SK-N-SH (cell line): ENCODE measurements around the gene NEURL1. TPM values are rescaled to one million over a fixed set of nuclear protein-coding genes. Genes with fewer than 3 reads are reported as not detected.
"Not testable (repeated sequence)": the region's sequence is repeated elsewhere in the genome, so short reads cannot be mapped to it uniquely, and the experiment has no call there.

ENCODE experiments used
- CTCF ChIA-PET: fragments of 300-600, 350-600 bp; formaldehyde crosslinking; extraction: SDS; loops from one replicate; lab custom pipeline; 2021; lab: Yijun Ruan, JAX
- POLR2A ChIA-PET: fragments of 350-600 bp; sonication (Branson Sonifier 250); formaldehyde crosslinking; extraction: SDS; loops from one replicate; lab custom pipeline; 2020; ENCODE audit warnings: antibody characterized with exemption, inconsistent platforms; lab: Yijun Ruan, JAX
- DNase-seq: peaks from one replicate; pipeline ENCODE4 v3.0.0; 2012
- H2AFZ ChIP-seq: fragments of 200-600 bp; sonication (generic); 2 replicates; pipeline ENCODE4 v1.8.1; 2016; ENCODE audit warnings: antibody characterized with exemption, mild to moderate bottlenecking, low read depth
- H3F3A ChIP-seq: fragments of 200-600 bp; sonication (generic); replicated peaks from 2 replicates; pipeline ENCODE3; 2016; ENCODE audit warnings: antibody characterized with exemption, mild to moderate bottlenecking; ENCODE audit not compliant: insufficient read depth
- H3K27ac ChIP-seq, 2 experiments: fragments of 200-500 bp in 1 of 2; fragments of 200-600 bp in 1 of 2; sonication (Bioruptor generic) in 1 of 2; sonication (generic), shearing (Covaris generic) in 1 of 2; 2 replicates each; pipeline versions ENCODE4 v1.5.1 to v1.6.1; 2014 to 2016; ENCODE audit warnings: low read depth in 2 of 2, inconsistent platforms in 1 of 2, low read length in 1 of 2, mild to moderate bottlenecking in 1 of 2, mixed read lengths in 1 of 2
- H3K27me3 ChIP-seq: fragments of 200-600 bp; sonication (generic), shearing (Covaris generic); 2 replicates; pipeline ENCODE4 v1.6.1; 2016; ENCODE audit warnings: mixed run types; ENCODE audit not compliant: insufficient read depth
- H3K36me3 ChIP-seq, 2 experiments: fragments of 200-500 bp in 1 of 2; fragments of 200-600 bp in 1 of 2; sonication (Bioruptor generic) in 1 of 2; sonication (generic) in 1 of 2; replicated peaks in 1 of 2; 2 replicates each; pipeline versions ENCODE3 to v1.5.1; 2014 to 2016; ENCODE audit warnings: low read length in 1 of 2, mild to moderate bottlenecking in 1 of 2; ENCODE audit not compliant: insufficient read depth in 2 of 2, control insufficient read depth in 1 of 2
- H3K4me1 ChIP-seq, 2 experiments: fragments of 200-500 bp in 1 of 2; fragments of 200-600 bp in 1 of 2; sonication (Bioruptor generic) in 1 of 2; sonication (generic), shearing (Covaris generic) in 1 of 2; 2 replicates each; pipeline versions ENCODE4 v1.5.1 to v1.6.1; 2014 to 2016; ENCODE audit warnings: low read depth in 1 of 2, low read length in 1 of 2, mixed run types in 1 of 2; ENCODE audit not compliant: insufficient read depth in 2 of 2, control insufficient read depth in 1 of 2
- H3K4me2 ChIP-seq: fragments of 200-600 bp; sonication (generic), shearing (Covaris generic); 2 replicates; pipeline ENCODE4 v1.6.1; 2017; ENCODE audit warnings: mixed run types
- H3K4me3 ChIP-seq, 2 experiments: fragments of 200-500 bp in 1 of 2; fragments of 200-600 bp in 1 of 2; sonication (Bioruptor generic) in 1 of 2; sonication (generic), shearing (Covaris generic) in 1 of 2; 2 replicates each; pipeline versions ENCODE4 v1.5.1 to v1.8.1; 2014 to 2016; ENCODE audit warnings: low read depth in 2 of 2, inconsistent platforms in 1 of 2, low read length in 1 of 2, mild to moderate bottlenecking in 1 of 2, mixed read lengths in 1 of 2, moderate library complexity in 1 of 2
- H3K79me2 ChIP-seq: fragments of 200-600 bp; sonication (generic); 2 replicates; pipeline ENCODE4 v1.8.1; 2017; ENCODE audit warnings: mild to moderate bottlenecking; ENCODE audit not compliant: insufficient read depth
- H3K9ac ChIP-seq: fragments of 200-600 bp; sonication (generic); 2 replicates; pipeline ENCODE4 v1.6.1; 2017; ENCODE audit warnings: mixed run types
- H3K9me2 ChIP-seq: fragments of 200-600 bp; sonication (generic); 2 replicates; pipeline ENCODE4 v1.6.1; 2017; ENCODE audit warnings: mixed run types
- H3K9me3 ChIP-seq: fragments of 200-600 bp; sonication (generic); 2 replicates; pipeline ENCODE4 v1.6.1; 2017; ENCODE audit warnings: mixed run types, mild to moderate bottlenecking, moderate library complexity
- H4K20me1 ChIP-seq: fragments of 200-600 bp; sonication (generic); 2 replicates; pipeline ENCODE4 v1.6.1; 2017; ENCODE audit warnings: mild to moderate bottlenecking, mixed run types; ENCODE audit not compliant: insufficient read depth
- CHD2 ChIP-seq: fragments of 150-350 bp; IDR thresholded peaks from 2 replicates; pipeline ENCODE4 v1.6.1; 2018; ENCODE audit warnings: low read length; ENCODE audit not compliant: partially characterized antibody
- GABPA ChIP-seq: IDR thresholded peaks from 2 replicates; pipeline ENCODE4 v1.4.0; 2012; ENCODE audit warnings: low read depth, mild to moderate bottlenecking
- NRF1 ChIP-seq: IDR thresholded peaks from 2 replicates; pipeline ENCODE4 v1.6.1; 2012; ENCODE audit warnings: low read depth, mild to moderate bottlenecking, low read length
- RAD21 ChIP-seq: IDR thresholded peaks from 2 replicates; pipeline ENCODE4 v1.6.1; 2012; ENCODE audit warnings: mild to moderate bottlenecking, low read length
- RCOR1 ChIP-seq: fragments of 150-350 bp; IDR thresholded peaks from 2 replicates; pipeline ENCODE4 v1.6.1; 2017; ENCODE audit warnings: antibody characterized with exemption, low read length
- SIN3A ChIP-seq: IDR thresholded peaks from 2 replicates; pipeline ENCODE4 v1.6.1; 2012; ENCODE audit warnings: low read depth, mild to moderate bottlenecking, low read length, moderate library complexity, borderline replicate concordance
- SMC3 ChIP-seq: IDR thresholded peaks from 2 replicates; pipeline ENCODE4 v1.6.1; 2012; ENCODE audit warnings: low read depth, low read length, improper control_type of control experiment
- ZBTB33 ChIP-seq: IDR thresholded peaks from 2 replicates; pipeline ENCODE4 v1.4.0; 2012; ENCODE audit warnings: low read depth, borderline replicate concordance
- WGBS: methylation state at CpG from one replicate; pipeline ENCODE4 v1.1.6; 2017; ENCODE audit warnings: low lambda C conversion rate; 5-methylcytosine and 5-hydroxymethylcytosine counted together
- polyA plus RNA-seq, 3 experiments: library from polyadenylated mRNA; depleted of rRNA; stranded (reverse); fragments of >200 nt; gene quantifications; 2 replicates each; pipeline ENCODE4 v1.2.3, GENCODE V29; 2012
- TF ChIP-seq, protein P1 (sequence below): IDR thresholded peaks from 2 replicates; pipeline ENCODE4 v1.4.0; 2012; ENCODE audit warnings: low read depth, borderline replicate concordance
- TF ChIP-seq, protein P2 (sequence below): fragments of 200-600 bp; sonication (generic); IDR thresholded peaks from 2 replicates; pipeline ENCODE4 v1.6.1; 2017; ENCODE audit warnings: antibody characterized with exemption, mild to moderate bottlenecking, moderate library complexity

The NEURL1 gene
- polyA plus RNA-seq, 1 of the 3 experiments (the other 2 are of a cell fraction), result 0.05 TPM

GRCh38 chr10:103605359-103606096 is 112.0 kb downstream of the NEURL1 start:
- no peak overlapping the region for H3K4me3 ChIP-seq
- no peaks in the 10 kb centered on the region for H3K36me3 ChIP-seq
- H3K9ac ChIP-seq, result no peak overlapping the region
- peak; percentile 79 for DNase-seq
- H3K9me2 ChIP-seq, result no peaks in the 10 kb centered on the region
- H4K20me1 ChIP-seq, result no peaks in the 10 kb centered on the region
- H3F3A ChIP-seq, result no peaks in the 10 kb centered on the region
- TF ChIP-seq RAD21 (peak; percentile 77), GABPA (no peak), CHD2 (no peak), SMC3 (peak; percentile 63), ZBTB33 (no peak), RCOR1 (no peak), SIN3A (no peak), NRF1 (no peak)
- TF ChIP-seq, protein P1, sequence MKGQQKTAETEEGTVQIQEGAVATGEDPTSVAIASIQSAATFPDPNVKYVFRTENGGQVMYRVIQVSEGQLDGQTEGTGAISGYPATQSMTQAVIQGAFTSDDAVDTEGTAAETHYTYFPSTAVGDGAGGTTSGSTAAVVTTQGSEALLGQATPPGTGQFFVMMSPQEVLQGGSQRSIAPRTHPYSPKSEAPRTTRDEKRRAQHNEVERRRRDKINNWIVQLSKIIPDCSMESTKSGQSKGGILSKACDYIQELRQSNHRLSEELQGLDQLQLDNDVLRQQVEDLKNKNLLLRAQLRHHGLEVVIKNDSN, result no peak
- TF ChIP-seq, protein P2, sequence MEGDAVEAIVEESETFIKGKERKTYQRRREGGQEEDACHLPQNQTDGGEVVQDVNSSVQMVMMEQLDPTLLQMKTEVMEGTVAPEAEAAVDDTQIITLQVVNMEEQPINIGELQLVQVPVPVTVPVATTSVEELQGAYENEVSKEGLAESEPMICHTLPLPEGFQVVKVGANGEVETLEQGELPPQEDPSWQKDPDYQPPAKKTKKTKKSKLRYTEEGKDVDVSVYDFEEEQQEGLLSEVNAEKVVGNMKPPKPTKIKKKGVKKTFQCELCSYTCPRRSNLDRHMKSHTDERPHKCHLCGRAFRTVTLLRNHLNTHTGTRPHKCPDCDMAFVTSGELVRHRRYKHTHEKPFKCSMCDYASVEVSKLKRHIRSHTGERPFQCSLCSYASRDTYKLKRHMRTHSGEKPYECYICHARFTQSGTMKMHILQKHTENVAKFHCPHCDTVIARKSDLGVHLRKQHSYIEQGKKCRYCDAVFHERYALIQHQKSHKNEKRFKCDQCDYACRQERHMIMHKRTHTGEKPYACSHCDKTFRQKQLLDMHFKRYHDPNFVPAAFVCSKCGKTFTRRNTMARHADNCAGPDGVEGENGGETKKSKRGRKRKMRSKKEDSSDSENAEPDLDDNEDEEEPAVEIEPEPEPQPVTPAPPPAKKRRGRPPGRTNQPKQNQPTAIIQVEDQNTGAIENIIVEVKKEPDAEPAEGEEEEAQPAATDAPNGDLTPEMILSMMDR, result peak; percentile 72
- H3K27me3 ChIP-seq, result no peaks in the 10 kb centered on the region
- POLR2A ChIA-PET, result no interaction called here
- H3K79me2 ChIP-seq, result no peaks in the 10 kb centered on the region
- no peaks in the 10 kb centered on the region for H3K9me3 ChIP-seq
- H3K4me1 ChIP-seq, result peaks cover 0 to 25% of the 10 kb centered on the region in 2 experiments; a peak in 2 of 4 replicates
- 87% methylated on average over 12 of the region's 12 CpGs for WGBS
- no peak overlapping the region for H3K4me2 ChIP-seq
- no peak overlapping the region for H2AFZ ChIP-seq
- H3K27ac ChIP-seq, result peak overlapping the region in 1 of 2 experiments; percentile 1; a peak in 1 of 4 replicates
- CTCF ChIA-PET, result interaction anchor here (0.5 to 6.9 kb wide), 41 partner anchors 9 to 280 kb away, joined by 3 to 91 read pairs (median 4); partner anchors contain the start of gene SH3PXD2A

DNA sequence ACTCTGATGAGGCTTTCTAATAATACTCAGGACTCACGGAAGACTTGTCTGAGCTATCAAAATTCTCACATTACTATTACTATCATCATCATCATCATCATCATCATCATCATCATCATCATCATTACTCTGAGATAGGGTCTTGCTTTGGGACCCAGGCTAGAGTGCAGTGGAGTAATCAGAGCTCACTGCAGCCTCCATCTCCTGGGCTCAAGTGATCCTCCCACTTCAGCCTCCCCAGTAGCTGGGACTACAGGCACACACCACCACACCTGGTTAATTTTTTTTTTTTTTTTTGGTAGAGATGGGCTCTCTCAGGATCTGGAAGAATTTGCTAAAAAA is 112.6 kb downstream of the NEURL1 start:
- H3K36me3 ChIP-seq, H3K27me3 ChIP-seq, DNase-seq, H3K4me3 ChIP-seq, H3K9me3 ChIP-seq, H3K9me2 ChIP-seq, H3K4me2 ChIP-seq, H3F3A ChIP-seq, H3K9ac ChIP-seq, H2AFZ ChIP-seq, H4K20me1 ChIP-seq, H3K27ac ChIP-seq, H3K79me2 ChIP-seq, POLR2A ChIA-PET: not testable (repeated sequence)
- H3K4me1 ChIP-seq, result peaks cover 0 to 31% of the 10 kb centered on the region in 2 experiments; a peak in 2 of 4 replicates
- CTCF ChIA-PET, result interaction anchor here (0.8 to 6.9 kb wide), 32 partner anchors 9 to 280 kb away, joined by 3 to 91 read pairs (median 6); partner anchors contain the start of gene SH3PXD2A
- 89% methylated on average over 1 of the region's 1 CpG for WGBS

GRCh38 chr10:103607051-103607450 is 113.5 kb downstream of the NEURL1 start:
- CTCF ChIA-PET, H3K27me3 ChIP-seq: not testable (repeated sequence)
- WGBS, result 97% methylated on average over 10 of the region's 32 CpGs

DNA sequence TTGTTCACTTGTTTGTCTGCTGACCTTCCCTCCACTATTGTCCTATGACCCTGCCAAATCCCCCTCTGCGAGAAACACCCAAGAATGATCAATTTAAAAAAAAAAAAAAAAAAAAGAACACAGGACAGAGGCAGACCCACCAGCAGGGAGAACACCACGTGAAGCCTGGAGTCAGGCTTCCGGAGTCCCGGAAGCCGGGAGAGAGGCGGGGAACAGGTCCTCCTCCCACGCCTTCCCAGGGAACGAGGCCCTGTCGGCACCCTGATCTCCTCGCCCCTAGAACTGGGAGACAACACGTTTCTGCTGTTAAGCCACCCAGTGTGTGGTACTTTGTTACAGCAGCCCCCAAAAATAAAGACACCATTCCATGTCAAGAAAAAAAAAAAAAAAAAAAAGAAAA is 114.6 kb downstream of the NEURL1 start:
- POLR2A ChIA-PET, DNase-seq: not testable (repeated sequence)
- CTCF ChIA-PET, result interaction anchor here (2.5 to 7.9 kb wide), 3 partner anchors 8 to 277 kb away, joined by 10 to 59 read pairs (median 25); no protein-coding TSS in a partner anchor

More at GRCh38 chr10:103607051-103607450, 113.5 kb downstream of the NEURL1 start:
- H3K36me3 ChIP-seq, POLR2A ChIA-PET, H4K20me1 ChIP-seq, DNase-seq, H3K79me2 ChIP-seq, H3K27ac ChIP-seq, H2AFZ ChIP-seq, H3K4me3 ChIP-seq, H3F3A ChIP-seq, H3K9me3 ChIP-seq, H3K9me2 ChIP-seq, H3K4me2 ChIP-seq, H3K9ac ChIP-seq: not testable (repeated sequence)
- H3K4me1 ChIP-seq, result peaks cover 0 to 37% of the 10 kb centered on the region in 2 experiments; a peak in 2 of 4 replicates

More for the DNA sequence above, 114.6 kb downstream of the NEURL1 start:
- not testable (repeated sequence) for H3K27me3 ChIP-seq, H3K79me2 ChIP-seq, H4K20me1 ChIP-seq, H3F3A ChIP-seq, H3K4me3 ChIP-seq, H3K9me2 ChIP-seq, H3K36me3 ChIP-seq, H2AFZ ChIP-seq, H3K4me2 ChIP-seq, H3K9me3 ChIP-seq, H3K27ac ChIP-seq, H3K9ac ChIP-seq
- H3K4me1 ChIP-seq, result peaks cover 0 to 44% of the 10 kb centered on the region in 2 experiments; a peak in 2 of 4 replicates
- 94% methylated on average over 10 of the region's 11 CpGs for WGBS
